D721Med (cell line): ENCODE data around the gene FOXP1.

Experiments
- DNase-seq: peaks from one replicate; pipeline ENCODE4 v3.0.0; 2011; ENCODE audit warnings: low spot score; ENCODE audit not compliant: insufficient read length
- FAIRE-seq: peaks from 2 replicates; lab custom pipeline; 2011; peaks lifted over from hg19 to GRCh38; lab: Jason Lieb, UNC
- CTCF ChIP-seq: IDR thresholded peaks from 2 replicates; pipeline ENCODE4 v1.5.1; 2012; ENCODE audit warnings: mild to moderate bottlenecking, control low read depth; ENCODE audit not compliant: insufficient read depth; ENCODE audit errors: missing control alignments

FOXP1 gene

GRCh38 chr3:71078199-71078598, 505.3 kb downstream of the FOXP1 start:
- no peak for TF ChIP-seq CTCF
- FAIRE-seq (no peak), DNase-seq (no peak)

GRCh38 chr3:71077070-71077469, 506.5 kb downstream of the FOXP1 start:
- no peak for TF ChIP-seq CTCF
- FAIRE-seq: no peak

GRCh38 chr3:71076361-71077002, 507.0 kb downstream of the FOXP1 start:
- DNase-seq (no peak), FAIRE-seq (no peak)
- no peak for TF ChIP-seq CTCF

More at GRCh38 chr3:71077070-71077469, 506.5 kb downstream of the FOXP1 start:
- DNase-seq: no peak

GRCh38 chr3:71075494-71075893, 508.0 kb downstream of the FOXP1 start:
- FAIRE-seq (no peak), DNase-seq (no peak)
- no peak for TF ChIP-seq CTCF

- DNase-seq (no peak), FAIRE-seq (no peak)
- no peak for TF ChIP-seq CTCF
Measured at GRCh38 chr3:71074423-71074822, 509.1 kb downstream of the FOXP1 start.

- no peak for DNase-seq
- FAIRE-seq: no peak
- no peak for TF ChIP-seq CTCF
Measured at GRCh38 chr3:71072986-71073385, 510.5 kb downstream of the FOXP1 start.

GRCh38 chr3:71072287-71072686, 511.2 kb downstream of the FOXP1 start:
- no peak for TF ChIP-seq CTCF
- FAIRE-seq (no peak), DNase-seq (no peak)
